ENCODE data around the gene PPP1R14B.
A peak's percentile ranks its signal among the peaks of the same experiment; 100 is the strongest.
"Not testable (repeated sequence)": the region's sequence is repeated elsewhere in the genome, so short reads cannot be mapped to it uniquely, and the experiment has no call there.

The PPP1R14B gene

GRCh38 chr11:64260147-64260708 is 13.5 kb upstream of the PPP1R14B start:
- DNase-seq (ENCODE audit: low spot score): no peak

- no peak for DNase-seq (ENCODE audit: low spot score)
Observed at GRCh38 chr11:64259533-64260067, 12.9 kb upstream of the PPP1R14B start.

DNA sequence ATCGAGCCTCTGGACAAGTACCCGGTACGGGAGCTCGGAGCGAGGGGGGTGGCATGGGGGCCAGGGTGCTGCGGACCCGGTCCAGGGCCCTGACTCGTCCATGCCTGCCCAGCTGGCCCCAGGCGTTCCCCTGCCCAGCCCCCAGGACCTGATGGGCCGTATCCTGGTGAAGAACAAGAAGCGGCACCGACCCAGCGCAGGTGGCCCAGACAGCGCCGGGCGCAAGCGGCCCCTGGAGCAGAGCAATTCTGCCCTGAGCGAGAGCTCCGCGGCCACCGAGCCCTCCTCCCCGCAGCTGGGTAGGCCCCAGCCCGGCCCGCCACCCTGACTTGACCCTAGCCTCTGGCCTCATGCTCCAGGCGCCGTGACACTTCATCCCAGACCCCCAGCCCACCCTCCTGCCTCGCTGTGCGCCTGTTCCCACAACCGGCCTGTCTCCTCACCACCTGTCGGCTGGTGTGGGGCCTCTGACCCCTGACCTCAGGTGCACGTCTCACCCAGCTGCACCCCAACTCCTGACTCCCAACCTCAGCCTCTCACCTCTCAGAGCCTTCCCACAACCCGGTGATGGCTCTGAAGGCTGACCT is 12.3 kb upstream of the PPP1R14B start:
- no peak for DNase-seq (ENCODE audit: low spot score)

- DNase-seq (ENCODE audit: low spot score): no peak
Observed at GRCh38 chr11:64258356-64258755, 11.6 kb upstream of the PPP1R14B start.

DNA sequence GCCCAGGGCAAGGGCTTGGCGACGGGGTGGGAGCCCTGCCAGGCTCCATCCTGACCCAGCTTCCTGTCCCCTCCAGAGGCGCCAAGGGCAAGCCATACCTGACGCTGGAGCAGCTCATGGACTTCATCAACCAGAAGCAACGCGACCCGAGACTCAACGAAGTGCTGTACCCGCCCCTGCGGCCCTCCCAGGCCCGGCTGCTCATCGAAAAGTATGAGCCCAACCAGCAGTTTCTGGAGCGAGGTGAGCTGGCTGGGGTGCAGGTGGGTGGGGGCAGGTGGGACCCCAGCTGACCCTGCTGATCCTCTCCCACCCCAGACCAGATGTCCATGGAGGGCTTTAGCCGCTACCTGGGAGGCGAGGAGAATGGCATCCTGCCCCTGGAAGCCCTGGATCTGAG is 9.6 kb upstream of the PPP1R14B start:
- DNase-seq (ENCODE audit: low spot score): no peak

DNA sequence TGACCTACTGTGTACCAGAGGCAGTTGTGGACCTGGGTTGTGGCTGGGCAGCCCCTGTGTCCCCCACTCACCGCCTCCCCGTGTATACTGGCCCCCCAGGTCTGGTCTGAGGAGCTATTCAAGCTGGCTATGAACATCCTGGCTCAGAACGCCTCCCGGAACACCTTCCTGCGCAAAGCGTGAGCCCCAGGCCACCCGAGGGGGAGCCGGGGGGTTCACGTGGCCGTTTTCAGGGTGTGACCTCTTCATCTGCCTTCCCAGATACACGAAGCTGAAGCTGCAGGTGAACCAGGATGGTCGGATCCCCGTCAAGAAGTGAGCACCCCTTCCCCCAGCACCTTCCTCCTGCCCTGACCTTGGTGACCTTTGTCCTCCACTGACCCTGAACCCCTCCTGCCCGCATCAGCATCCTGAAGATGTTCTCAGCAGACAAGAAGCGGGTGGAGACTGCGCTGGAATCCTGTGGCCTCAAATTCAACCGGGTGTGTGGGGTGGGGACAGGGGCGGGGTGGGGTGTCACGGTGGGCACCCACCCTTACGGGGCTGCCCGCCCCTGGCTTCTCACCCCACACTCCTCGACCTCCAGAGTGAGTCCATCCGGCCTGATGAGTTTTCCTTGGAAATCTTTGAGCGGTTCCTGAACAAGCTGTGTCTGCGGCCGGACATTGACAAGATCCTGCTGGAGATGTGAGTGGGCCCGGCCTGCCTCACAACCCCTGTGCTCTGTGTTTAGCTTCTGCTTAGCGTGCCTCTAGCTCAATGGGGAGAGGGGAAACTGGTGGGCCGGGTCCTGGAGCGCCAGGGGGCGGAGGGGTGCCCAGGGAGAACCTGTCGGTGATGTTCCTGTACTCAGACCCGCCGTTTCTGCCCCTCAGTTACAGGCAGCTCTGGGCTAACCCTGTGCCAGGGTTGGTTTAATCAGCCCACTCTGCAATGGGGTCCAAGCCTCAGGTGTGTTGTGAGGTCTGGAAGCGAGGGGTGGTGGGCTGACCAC is 8.7 kb upstream of the PPP1R14B start:
- no peak for DNase-seq (ENCODE audit: low spot score)

- no peak for DNase-seq (ENCODE audit: low spot score)
Observed at GRCh38 chr11:64254326-64254725, 7.6 kb upstream of the PPP1R14B start.

GRCh38 chr11:64253481-64253880 is 6.7 kb upstream of the PPP1R14B start:
- peak; percentile 71 for DNase-seq (ENCODE audit: low spot score)

- DNase-seq (ENCODE audit: low spot score): no peak
Observed at GRCh38 chr11:64253043-64253442, 6.3 kb upstream of the PPP1R14B start.

DNA sequence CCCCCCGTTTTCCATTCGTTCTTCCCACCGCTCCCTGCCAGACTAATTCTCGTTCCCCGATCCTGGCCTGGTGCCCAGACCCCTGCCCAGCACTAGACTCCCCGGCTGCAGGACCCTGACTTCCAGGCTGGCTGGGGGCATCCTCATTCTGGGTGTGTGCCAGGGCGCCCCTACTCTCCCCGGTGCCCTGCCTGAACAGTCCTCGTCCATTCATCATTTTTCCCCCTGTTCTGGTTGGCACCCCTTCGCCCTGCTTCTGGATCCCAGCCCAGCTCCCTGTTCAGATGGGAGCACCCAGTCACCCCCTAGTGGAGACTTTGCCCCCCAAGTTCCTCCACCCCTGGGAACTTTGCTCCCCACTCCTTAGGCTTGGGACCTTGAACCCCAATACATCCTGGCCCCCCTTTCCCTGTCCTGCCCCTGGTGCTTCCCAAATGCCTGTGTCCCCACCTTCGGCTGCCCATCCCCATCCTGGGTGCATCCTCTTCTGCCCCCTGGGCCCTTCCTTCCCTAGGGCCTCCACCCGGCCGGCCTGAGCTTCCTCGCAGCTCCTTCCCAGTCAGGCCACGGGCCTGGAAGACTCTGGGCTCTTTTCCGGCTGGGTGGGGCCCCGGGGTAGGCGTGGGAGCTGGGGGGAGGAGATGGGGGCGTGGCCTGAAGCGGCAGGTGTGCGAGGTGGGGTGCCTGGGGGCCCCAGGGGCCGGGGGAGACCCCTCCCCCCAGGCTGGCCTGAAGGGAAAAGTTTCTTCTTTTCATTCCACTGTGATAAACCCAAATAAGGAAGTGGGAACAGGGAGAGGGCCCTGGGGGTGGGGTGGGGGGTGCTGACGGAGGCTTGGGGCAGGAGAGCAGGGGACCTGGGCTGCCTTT is 5.5 kb upstream of the PPP1R14B start:
- DNase-seq (ENCODE audit: low spot score): peak; percentile 63

DNA sequence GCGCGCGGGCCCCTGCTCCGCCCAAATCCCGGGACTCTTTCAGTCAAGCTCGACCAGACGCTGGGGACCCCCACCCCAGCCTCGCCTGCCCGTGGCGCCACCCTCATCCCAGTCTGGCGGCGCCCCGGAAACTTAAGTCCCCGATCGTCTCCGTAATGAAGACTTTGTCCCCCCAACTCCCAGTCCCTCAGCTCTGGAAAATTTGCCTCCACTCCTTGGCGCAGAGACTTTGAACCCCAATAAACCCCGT is 4.9 kb upstream of the PPP1R14B start:
- DNase-seq (ENCODE audit: low spot score): no peak

GRCh38 chr11:64251016-64251752 is 4.4 kb upstream of the PPP1R14B start, which contains the start of gene PLCB3:
Gene PLCB3, plus strand, starts transcription at chr11:64251530. Its CDS starts 120 bp downstream, at chr11:64251650.
- DNase-seq (ENCODE audit: low spot score): peak; percentile 66

DNA sequence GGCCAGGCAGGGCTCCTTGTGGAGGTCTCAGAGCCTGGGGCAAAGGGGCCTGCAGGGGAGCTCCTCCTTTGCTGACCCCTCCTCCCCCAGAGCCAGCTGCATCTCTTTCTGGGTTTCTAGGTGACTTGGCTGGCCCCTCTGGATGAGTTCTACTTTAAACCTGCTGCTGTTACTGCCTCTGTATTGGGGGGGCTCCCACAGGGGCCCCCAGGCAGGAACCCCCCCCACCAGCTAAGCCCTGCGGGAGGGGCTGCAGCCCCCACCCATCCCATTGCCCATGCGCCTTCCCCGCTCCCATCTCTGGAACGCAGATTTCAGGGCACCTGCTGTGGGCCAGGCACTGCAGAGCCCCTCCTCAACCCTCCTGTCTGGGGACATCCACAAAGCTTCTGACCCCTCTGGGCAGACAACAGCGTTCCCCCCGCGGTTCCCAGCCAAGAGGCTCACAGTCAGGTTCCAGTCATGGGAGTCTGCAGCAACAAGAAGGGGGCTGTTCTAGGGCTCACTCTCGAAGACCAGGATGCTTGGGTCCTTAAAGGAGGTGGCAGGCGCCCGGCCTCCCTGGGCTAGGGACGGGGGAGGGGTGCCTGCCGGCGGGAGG is 3.8 kb upstream of the PPP1R14B start:
- DNase-seq (ENCODE audit: low spot score): no peak

- DNase-seq (ENCODE audit: low spot score): no peak
Observed at GRCh38 chr11:64249563-64250414, 3.0 kb upstream of the PPP1R14B start.

GRCh38 chr11:64249038-64249437 is 2.3 kb upstream of the PPP1R14B start:
- DNase-seq (ENCODE audit: low spot score): no peak

- DNase-seq (ENCODE audit: low spot score): no peak
Observed at GRCh38 chr11:64248578-64248977, 1.8 kb upstream of the PPP1R14B start.

GRCh38 chr11:64247729-64248531 is 1.2 kb upstream of the PPP1R14B start:
- DNase-seq (ENCODE audit: low spot score): no peak

- DNase-seq (ENCODE audit: low spot score): not testable (repeated sequence)
Observed at GRCh38 chr11:64246621-64246870, 197 bp downstream of the PPP1R14B start.

All from hematopoietic multipotent progenitor cell treated with erythropoietin and hydrocortisone succinate and interleukin-3 and kit ligand, for 15 days (in vitro differentiated cells).